GM12864 (cell line): ENCODE results near the gene ABCA4.

Experiments
- DNase-seq: peaks from one replicate; pipeline ENCODE4 v3.0.0-alpha.2; 2011; ENCODE audit warnings: low read depth
- H3K4me3 ChIP-seq: 2 replicates; pipeline ENCODE4 v1.5.1; 2011; ENCODE audit warnings: mild to moderate bottlenecking, low read depth, low read length, control low read depth
- TF ChIP-seq, protein P1 (sequence below): IDR thresholded peaks from 2 replicates; pipeline ENCODE4 v1.5.1; 2011; ENCODE audit warnings: low read depth, mild to moderate bottlenecking, moderate library complexity, low read length, control low read depth, inconsistent platforms; ENCODE audit errors: missing control alignments

Gene ABCA4

DNA sequence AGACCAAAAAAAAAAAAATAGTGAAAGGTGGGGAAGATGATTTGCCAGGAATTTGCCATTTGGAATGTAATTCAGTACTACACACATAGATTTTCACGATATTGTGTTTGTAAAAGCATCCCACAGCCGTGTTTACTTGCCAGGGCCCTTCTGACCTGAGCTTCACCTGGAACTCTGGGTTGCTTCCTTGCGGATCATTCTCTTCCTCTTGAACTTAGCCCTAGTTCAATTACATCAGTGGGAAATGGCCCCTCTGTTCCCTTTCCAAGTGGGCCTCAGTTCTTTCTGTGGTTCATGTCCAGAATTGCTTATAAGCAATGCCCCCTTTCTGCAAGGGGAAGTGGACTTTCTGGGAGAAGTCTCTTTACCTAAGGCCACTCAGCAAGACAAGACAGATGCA is 41.0 kb downstream of the ABCA4 start:
- no peak overlapping the region for H3K4me3 ChIP-seq
- TF ChIP-seq, protein P1, sequence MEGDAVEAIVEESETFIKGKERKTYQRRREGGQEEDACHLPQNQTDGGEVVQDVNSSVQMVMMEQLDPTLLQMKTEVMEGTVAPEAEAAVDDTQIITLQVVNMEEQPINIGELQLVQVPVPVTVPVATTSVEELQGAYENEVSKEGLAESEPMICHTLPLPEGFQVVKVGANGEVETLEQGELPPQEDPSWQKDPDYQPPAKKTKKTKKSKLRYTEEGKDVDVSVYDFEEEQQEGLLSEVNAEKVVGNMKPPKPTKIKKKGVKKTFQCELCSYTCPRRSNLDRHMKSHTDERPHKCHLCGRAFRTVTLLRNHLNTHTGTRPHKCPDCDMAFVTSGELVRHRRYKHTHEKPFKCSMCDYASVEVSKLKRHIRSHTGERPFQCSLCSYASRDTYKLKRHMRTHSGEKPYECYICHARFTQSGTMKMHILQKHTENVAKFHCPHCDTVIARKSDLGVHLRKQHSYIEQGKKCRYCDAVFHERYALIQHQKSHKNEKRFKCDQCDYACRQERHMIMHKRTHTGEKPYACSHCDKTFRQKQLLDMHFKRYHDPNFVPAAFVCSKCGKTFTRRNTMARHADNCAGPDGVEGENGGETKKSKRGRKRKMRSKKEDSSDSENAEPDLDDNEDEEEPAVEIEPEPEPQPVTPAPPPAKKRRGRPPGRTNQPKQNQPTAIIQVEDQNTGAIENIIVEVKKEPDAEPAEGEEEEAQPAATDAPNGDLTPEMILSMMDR, result no peak

DNA sequence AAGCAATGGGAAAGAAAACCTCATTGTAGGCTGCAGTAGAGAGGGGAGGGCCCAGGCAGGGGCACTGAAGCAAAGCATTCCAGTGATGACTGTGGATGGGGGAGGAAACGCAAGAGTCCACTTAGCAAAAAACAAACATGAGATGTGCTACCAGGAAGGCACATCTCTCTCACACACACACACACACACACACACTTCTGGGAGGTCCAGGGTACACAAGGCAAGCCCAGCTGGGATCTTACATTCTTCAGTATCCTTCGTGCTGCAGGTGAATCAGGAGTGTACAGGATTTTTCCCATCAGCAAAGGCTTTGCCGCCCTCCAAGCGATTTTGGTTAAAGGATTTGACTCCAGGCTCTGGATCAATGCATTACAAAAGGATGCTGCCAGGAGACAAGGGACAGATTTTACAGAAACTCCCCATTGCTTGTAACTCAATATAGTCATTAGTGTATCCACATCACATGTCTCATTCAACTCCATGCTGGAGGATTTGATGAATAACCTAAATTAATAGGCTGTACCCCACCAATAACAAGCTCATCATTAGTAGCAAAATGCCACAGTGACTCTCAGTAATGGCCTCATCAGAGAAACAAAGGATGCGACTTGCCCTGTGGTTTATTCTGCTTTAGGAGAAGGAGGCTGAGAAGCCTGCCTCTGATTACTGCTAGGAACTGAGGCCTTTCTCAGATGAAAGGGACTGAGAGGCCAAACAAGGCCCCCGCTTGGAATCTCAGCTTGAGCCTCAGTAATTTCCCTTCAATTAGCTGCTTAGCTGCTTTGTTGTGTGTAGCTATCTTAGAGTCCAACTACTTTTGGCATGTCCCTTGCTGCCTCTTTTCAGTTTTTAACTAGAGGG is 41.6 kb downstream of the ABCA4 start:
- no peak for DNase-seq
- TF ChIP-seq, protein P1, result no peak
- no peak overlapping the region for H3K4me3 ChIP-seq

More for the DNA sequence above, 41.0 kb downstream of the ABCA4 start:
- DNase-seq, result no peak

DNA sequence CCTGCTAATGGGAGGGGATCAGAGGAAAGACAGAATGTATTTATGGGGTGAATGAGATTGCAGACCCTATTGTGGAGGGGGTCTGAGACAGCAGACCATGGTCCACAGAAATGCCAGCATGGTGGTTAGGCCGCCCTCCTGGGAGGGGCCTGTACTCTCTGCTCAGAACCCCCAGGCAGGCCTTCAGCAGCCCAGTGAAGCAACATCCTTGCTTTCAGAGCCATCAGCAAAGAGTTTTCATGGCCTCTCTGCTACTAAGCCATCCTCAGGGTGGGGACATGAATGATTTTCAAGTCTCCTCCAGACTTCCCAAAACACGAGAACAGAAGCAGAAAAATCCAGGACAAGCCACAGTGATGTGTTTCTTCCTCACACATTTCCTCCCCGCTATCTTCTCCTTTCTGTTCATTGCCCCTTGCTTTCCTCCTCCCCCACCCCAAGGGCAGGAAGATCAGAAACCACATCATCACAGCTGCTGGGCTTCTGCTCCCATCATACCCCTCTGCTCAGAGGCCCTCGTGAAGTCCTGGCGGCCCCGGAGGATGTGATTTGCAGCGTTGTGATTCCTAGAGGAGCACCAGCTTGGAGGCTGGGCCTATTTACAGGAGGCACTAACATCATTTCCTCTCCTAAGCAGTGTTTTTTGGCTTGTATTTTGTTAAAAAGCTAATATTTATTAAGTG is 48.0 kb downstream of the ABCA4 start:
- no peak for DNase-seq
- H3K4me3 ChIP-seq, result no peak overlapping the region

DNA sequence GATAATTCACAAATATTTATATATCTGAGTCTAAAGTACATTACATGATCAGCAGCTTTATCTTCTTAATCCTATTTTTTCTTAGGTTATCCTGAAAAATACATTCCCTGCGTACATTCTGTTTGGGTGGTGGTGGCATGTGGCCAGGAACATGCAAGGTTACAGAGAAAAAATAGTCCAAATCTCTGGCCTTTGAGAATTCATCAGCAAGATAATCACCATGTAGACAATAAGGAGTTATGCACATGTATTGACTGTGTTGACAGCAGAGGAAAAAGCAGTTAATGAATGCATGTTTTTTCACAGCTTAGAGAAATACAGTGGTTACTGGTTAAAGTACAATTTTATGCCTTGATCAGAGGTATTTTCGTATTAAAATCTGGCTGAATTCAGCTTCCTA is 49.0 kb downstream of the ABCA4 start:
- no peak for DNase-seq
- TF ChIP-seq, protein P1, result no peak
- no peak overlapping the region for H3K4me3 ChIP-seq

More for the DNA sequence above, 48.0 kb downstream of the ABCA4 start:
- TF ChIP-seq, protein P1, result no peak

DNA sequence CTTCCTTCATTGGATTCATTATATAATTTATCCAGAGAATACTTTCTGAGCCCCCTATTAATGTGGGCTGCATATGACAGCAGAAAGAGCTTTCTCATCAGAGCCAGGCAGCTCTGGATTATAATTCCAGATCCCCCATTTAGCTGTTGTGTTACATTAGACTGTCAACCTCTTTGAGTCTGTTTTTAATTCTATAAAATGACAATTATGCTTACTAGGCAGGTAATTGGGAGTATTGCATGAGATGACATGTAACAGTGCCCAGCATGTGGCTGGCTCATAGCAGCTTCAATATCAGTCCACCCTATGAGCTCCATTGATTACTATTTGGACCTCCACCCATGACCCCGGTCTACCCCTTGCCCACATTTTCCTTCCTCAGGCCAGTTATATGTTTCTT is 49.6 kb downstream of the ABCA4 start:
- H3K4me3 ChIP-seq, result no peak overlapping the region
- TF ChIP-seq, protein P1, result no peak
- DNase-seq, result no peak

DNA sequence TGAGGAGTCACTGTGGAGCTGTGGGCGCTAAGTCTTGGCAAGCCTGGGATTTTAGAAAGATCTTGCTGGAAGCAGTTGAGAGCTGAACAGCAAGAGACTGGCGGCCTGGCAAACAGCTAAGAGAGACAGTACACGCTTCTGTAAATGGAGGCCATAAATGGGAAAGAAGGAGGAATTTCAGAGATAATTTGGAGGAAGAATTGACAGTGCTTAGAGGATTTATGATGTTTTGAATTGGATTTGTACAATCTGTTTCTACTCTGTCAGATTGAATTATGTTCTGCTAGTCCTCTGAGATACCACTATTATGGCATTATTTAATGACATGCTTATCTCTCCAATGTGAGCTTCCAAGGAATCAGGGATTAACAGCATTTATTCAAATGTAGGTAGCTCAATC is 50.1 kb downstream of the ABCA4 start:
- no peak for DNase-seq

More for the DNA sequence above, 50.1 kb downstream of the ABCA4 start:
- TF ChIP-seq, protein P1, result no peak
- no peak overlapping the region for H3K4me3 ChIP-seq
